ENCODE measurements around the gene RGS3. TPM values are rescaled to one million over a fixed set of nuclear protein-coding genes. Genes with fewer than 3 reads are reported as not detected.
A peak's percentile ranks its signal among the peaks of the same experiment; 100 is the strongest.

Gene RGS3
- total RNA-seq, 2 experiments from 2014 or later: 51.0 to 51.5 TPM

DNA sequence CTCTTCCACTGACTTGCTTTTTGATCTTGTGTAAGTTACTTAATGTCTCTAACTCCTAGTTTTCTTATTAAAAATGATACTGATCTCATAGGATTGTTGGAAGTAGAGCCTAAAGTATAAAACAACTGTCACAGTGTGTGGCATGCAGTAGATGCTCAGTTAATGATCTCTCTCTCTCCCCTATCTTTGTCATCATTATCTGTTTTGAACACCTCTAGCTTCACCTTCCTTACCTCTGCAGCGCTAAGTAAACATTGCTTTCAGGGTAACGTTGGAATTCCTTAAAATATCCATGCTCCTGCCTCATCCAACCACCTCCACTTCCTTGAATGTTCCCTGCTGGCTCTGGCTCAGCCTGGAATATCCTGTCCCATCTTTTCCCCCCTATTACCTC is 110.4 kb downstream of the RGS3 start:
- DNase-seq (no peak), ATAC-seq (no peak)
- TF ChIP-seq, protein P1, sequence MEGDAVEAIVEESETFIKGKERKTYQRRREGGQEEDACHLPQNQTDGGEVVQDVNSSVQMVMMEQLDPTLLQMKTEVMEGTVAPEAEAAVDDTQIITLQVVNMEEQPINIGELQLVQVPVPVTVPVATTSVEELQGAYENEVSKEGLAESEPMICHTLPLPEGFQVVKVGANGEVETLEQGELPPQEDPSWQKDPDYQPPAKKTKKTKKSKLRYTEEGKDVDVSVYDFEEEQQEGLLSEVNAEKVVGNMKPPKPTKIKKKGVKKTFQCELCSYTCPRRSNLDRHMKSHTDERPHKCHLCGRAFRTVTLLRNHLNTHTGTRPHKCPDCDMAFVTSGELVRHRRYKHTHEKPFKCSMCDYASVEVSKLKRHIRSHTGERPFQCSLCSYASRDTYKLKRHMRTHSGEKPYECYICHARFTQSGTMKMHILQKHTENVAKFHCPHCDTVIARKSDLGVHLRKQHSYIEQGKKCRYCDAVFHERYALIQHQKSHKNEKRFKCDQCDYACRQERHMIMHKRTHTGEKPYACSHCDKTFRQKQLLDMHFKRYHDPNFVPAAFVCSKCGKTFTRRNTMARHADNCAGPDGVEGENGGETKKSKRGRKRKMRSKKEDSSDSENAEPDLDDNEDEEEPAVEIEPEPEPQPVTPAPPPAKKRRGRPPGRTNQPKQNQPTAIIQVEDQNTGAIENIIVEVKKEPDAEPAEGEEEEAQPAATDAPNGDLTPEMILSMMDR (IDR thresholded peaks at IDR 0.05): no peak
- peak overlapping the region; percentile 33 for H3K27ac Mint-ChIP-seq
- H3K36me3 Mint-ChIP-seq (ENCODE audit: low read depth): peaks cover 7% of the 10 kb centered on the region
- H3K27me3 Mint-ChIP-seq: no peaks in the 10 kb centered on the region
- no peak overlapping the region for H3K4me3 Mint-ChIP-seq
- ChIA-PET POLR2A (interaction anchor here (0.7 kb wide), 1 partner anchor 15 kb away, joined by 3 read pairs; no protein-coding TSS in a partner anchor), CTCF (interaction anchor here (1.3 to 1.4 kb wide), 2 partner anchors 14 to 42 kb away, joined by 3 read pairs; no protein-coding TSS in a partner anchor)
- H3K4me1 Mint-ChIP-seq (ENCODE audit: low read depth): peaks cover 69% of the 10 kb centered on the region
- no peaks in the 10 kb centered on the region for H3K9me3 Mint-ChIP-seq
- intact Hi-C loops (cut with micrococcal nuclease): no loop called here

DNA sequence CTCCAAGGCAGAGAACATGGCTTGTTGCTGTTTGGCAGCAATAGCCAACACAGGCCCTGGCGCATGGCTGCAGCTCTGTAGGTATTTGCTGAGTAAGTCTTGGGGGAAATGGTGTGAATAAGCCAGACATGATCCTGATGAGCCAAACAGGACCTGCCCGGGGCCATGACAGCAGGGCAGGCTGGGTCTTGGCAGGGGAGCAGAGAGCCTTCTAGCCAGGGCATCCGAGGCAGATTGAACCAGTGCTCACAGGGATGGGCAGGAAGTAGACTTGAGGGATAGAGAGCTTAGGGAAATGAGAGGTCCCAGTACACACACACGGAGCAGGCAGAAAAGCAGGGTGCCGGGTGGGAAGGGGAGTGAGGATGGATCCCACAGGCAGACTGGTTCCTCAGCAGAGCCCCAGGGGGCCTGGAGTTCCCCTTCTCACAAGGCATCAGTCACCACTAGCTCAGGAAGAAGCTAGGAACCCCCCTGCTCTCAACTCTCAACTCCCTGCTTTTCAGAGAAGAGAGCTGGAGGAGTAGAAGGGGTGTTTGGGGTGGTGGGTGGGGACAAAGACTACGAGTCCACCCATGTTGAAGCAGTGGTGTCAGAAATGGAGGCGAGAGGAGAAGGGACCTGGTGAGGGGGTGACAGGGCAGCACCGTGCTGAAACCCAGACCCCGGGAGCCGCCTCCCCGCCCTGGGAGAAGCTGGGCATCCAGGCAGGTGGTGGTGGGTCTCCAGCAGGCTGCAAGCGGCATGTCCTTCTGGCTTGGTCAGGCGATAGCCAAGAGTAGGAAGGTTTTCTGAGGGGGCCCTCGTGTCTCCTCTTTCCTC is 111.1 kb downstream of the RGS3 start:
- H3K4me1 Mint-ChIP-seq (ENCODE audit: low read depth): peaks cover 70% of the 10 kb centered on the region
- intact Hi-C loops (cut with micrococcal nuclease): no loop called here
- H3K36me3 Mint-ChIP-seq (ENCODE audit: low read depth): peaks cover 7% of the 10 kb centered on the region
- TF ChIP-seq, protein P1 (IDR thresholded peaks at IDR 0.05): no peak
- no peaks in the 10 kb centered on the region for H3K9me3 Mint-ChIP-seq
- CTCF ChIA-PET: interaction anchor here (1.3 kb wide), 1 partner anchor 14 kb away, joined by 3 read pairs; no protein-coding TSS in a partner anchor
- H3K27ac Mint-ChIP-seq: peak overlapping the region; percentile 14
- DNase-seq (no peak), ATAC-seq (no peak)
- POLR2A ChIA-PET: no interaction called here
- no peaks in the 10 kb centered on the region for H3K27me3 Mint-ChIP-seq
- no peak overlapping the region for H3K4me3 Mint-ChIP-seq

DNA sequence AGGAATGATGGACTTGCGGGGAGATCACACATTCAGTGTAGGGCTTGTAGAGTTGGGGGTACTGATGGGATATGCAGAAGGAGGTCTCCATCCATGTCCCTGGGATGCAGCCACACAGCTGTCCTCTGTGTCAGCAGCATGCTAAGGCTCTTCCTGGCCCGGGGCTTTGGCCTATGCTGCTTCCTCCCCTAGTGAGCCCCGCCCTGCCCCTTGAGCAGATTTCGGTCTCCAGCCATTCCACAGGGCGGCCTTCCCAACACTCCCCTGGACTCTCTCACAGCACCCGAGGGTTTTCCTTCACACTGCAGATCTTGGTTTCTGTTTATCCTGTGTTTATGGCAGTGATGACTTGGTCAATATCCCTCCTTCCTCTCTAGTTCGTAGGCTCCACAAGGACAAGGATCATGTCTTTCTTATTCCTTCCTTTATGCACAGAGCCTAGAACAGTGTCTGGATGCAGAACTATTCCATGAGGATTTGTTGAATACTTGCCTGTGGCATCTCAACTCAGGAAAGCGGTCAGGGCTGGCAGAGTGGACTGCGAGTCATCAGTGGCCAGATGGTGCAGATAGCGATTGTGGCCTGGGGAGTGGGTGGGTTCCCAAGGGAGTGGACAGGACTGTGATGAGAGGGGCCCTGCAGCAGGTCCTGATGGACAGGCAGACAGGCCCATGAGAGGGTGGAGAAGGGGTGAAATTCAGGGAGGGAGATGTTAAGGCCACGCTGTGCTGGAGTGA is 114.2 kb downstream of the RGS3 start:
- H3K36me3 Mint-ChIP-seq (ENCODE audit: low read depth): peaks cover 19% of the 10 kb centered on the region
- H3K27me3 Mint-ChIP-seq: no peaks in the 10 kb centered on the region
- no peaks in the 10 kb centered on the region for H3K9me3 Mint-ChIP-seq
- TF ChIP-seq, protein P1 (IDR thresholded peaks at IDR 0.05): no peak
- intact Hi-C loops (cut with micrococcal nuclease): loop anchor here (2.0 kb wide), 2 partner anchors 55 to 131 kb away; no protein-coding TSS in a partner anchor
- DNase-seq (no peak), ATAC-seq (no peak)
- POLR2A ChIA-PET: interaction anchor here (1.3 to 6.2 kb wide), 4 partner anchors 54 to 170 kb away, joined by 3 to 50 read pairs (median 38); no protein-coding TSS in a partner anchor
- H3K4me1 Mint-ChIP-seq (ENCODE audit: low read depth): peaks cover 79% of the 10 kb centered on the region
- H3K27ac Mint-ChIP-seq: peak overlapping the region; percentile 95
- no peak overlapping the region for H3K4me3 Mint-ChIP-seq
- CTCF ChIA-PET: interaction anchor here (0.8 to 6.3 kb wide), 13 partner anchors 9 to 303 kb away, joined by 3 to 88 read pairs (median 8); no protein-coding TSS in a partner anchor

DNA sequence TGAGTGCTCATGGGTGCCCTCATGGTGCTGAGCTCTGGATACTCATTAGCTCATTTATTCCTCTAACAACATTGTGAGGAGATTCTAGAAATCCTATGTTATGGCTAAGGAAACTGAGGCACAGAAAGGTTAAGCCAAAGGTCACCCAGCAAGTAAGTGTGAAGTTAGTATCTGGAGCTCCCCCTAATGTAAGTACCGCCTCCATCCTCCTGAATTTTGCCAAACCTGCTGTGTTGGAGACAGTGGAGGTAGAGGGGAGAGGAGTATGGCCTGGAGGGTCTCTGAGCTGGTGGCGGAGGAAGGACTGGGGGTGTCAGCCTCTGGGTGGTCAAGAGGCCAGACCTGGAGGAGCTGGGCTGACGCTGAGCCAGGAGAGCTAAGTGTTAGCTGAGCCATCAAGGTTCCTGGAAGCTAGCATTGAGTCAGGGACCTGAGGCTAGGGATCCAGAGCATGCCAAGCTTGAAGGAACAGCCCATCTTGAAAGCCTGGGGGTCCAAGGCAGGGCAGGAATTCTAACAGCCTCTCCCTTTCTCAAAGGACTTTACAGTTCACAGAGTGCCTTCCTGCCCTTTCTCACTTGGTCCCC is 114.8 kb downstream of the RGS3 start:
- H3K9me3 Mint-ChIP-seq: no peaks in the 10 kb centered on the region
- intact Hi-C loops (cut with micrococcal nuclease): loop anchor here (2.0 kb wide), 2 partner anchors 56 to 132 kb away; no protein-coding TSS in a partner anchor
- ChIA-PET CTCF (interaction anchor here (0.8 to 6.3 kb wide), 21 partner anchors 8 to 304 kb away, joined by 3 to 88 read pairs (median 3); no protein-coding TSS in a partner anchor), POLR2A (interaction anchor here (0.6 to 6.2 kb wide), 11 partner anchors 10 to 170 kb away, joined by 3 to 50 read pairs (median 5); partner anchors contain the start of genes C9orf43 and POLE3)
- H3K36me3 Mint-ChIP-seq (ENCODE audit: low read depth): peaks cover 26% of the 10 kb centered on the region
- peak overlapping the region; percentile 95 for H3K27ac Mint-ChIP-seq
- DNase-seq (no peak), ATAC-seq (peak; percentile 1)
- peaks cover 81% of the 10 kb centered on the region for H3K4me1 Mint-ChIP-seq (ENCODE audit: low read depth)
- H3K27me3 Mint-ChIP-seq: no peaks in the 10 kb centered on the region
- TF ChIP-seq, protein P1 (IDR thresholded peaks at IDR 0.05): no peak
- H3K4me3 Mint-ChIP-seq: peak overlapping the region; percentile 85

Data from activated CD8-positive, alpha-beta T cell treated with anti-CD3 and anti-CD28 coated beads for 36 hours (primary cell).